ENCODE measurements around the gene NUDT13. TPM values are rescaled to one million over a fixed set of nuclear protein-coding genes. Genes with fewer than 3 reads are reported as not detected.

Gene NUDT13
- total RNA-seq: 1 to 10 TPM; 3.3 to 3.8 TPM
- long read RNA-seq, partial matches to known transcripts: 0 of 4 reads
- long read RNA-seq, other reads (novel, unspliced or antisense): 1 of 4 reads

- DNase-seq (peak; percentile 58 to 73), ATAC-seq (peak; percentile 98)
- intact Hi-C loops (cut with DNase I, micrococcal nuclease): no loop called here
Observed at GRCh38 chr10:73110345-73110849, at the start of gene NUDT13. NUDT13 (plus strand) TSS chr10:73110455; CDS start chr10:73114366, 3,911 bp downstream.

- peak; percentile 71 for ATAC-seq
- DNase-seq: no peak
- intact Hi-C loops (cut with DNase I, micrococcal nuclease): loop anchor here in 1 of 2 donors (10.0 kb wide), 1 partner anchor 696 kb away; no protein-coding TSS in a partner anchor
Observed at GRCh38 chr10:73060738-73061635, 49.3 kb upstream of the NUDT13 start.

GRCh38 chr10:73061743-73062142, 48.5 kb upstream of the NUDT13 start:
- ATAC-seq: no peak
- intact Hi-C loops (cut with DNase I, micrococcal nuclease): loop anchor here in 1 of 2 donors (10.0 kb wide), 1 partner anchor 697 kb away; no protein-coding TSS in a partner anchor
- no peak for DNase-seq

- DNase-seq (no peak), ATAC-seq (no peak)
- intact Hi-C loops (cut with DNase I, micrococcal nuclease): loop anchor here in 1 of 2 donors (10.0 kb wide), 1 partner anchor 701 kb away; no protein-coding TSS in a partner anchor
Observed at GRCh38 chr10:73065441-73065840, 44.8 kb upstream of the NUDT13 start.

GRCh38 chr10:73073627-73074026, 36.6 kb upstream of the NUDT13 start:
- ATAC-seq: no peak
- DNase-seq: no peak
- intact Hi-C loops (cut with DNase I, micrococcal nuclease): no loop called here

GRCh38 chr10:73075829-73076228, 34.4 kb upstream of the NUDT13 start:
- intact Hi-C loops (cut with DNase I, micrococcal nuclease): no loop called here
- ATAC-seq (no peak), DNase-seq (no peak)

GRCh38 chr10:73076360-73077183, 33.7 kb upstream of the NUDT13 start:
- peak; percentile 48 for ATAC-seq
- intact Hi-C loops (cut with DNase I, micrococcal nuclease): no loop called here
- peak; percentile 17 to 42 for DNase-seq

- intact Hi-C loops (cut with DNase I, micrococcal nuclease): no loop called here
- DNase-seq (no peak), ATAC-seq (peak; percentile 82)
Observed at GRCh38 chr10:73079779-73080541, 30.3 kb upstream of the NUDT13 start.

GRCh38 chr10:73083221-73083620, 27.0 kb upstream of the NUDT13 start:
- intact Hi-C loops (cut with DNase I, micrococcal nuclease): no loop called here
- ATAC-seq (no peak), DNase-seq (no peak)

- DNase-seq (no peak), ATAC-seq (no peak)
- intact Hi-C loops (cut with DNase I, micrococcal nuclease): no loop called here
Observed at GRCh38 chr10:73084209-73084608, 26.0 kb upstream of the NUDT13 start.

GRCh38 chr10:73086816-73087215, 23.4 kb upstream of the NUDT13 start:
- DNase-seq (no peak), ATAC-seq (peak; percentile 39)
- intact Hi-C loops (cut with DNase I, micrococcal nuclease): no loop called here

- intact Hi-C loops (cut with DNase I, micrococcal nuclease): no loop called here
- no peak for DNase-seq
- ATAC-seq: no peak
Observed at GRCh38 chr10:73088304-73088703, 22.0 kb upstream of the NUDT13 start.

GRCh38 chr10:73092830-73093229, 17.4 kb upstream of the NUDT13 start:
- DNase-seq: no peak
- intact Hi-C loops (cut with DNase I, micrococcal nuclease): no loop called here
- no peak for ATAC-seq

GRCh38 chr10:73093922-73094850, 16.1 kb upstream of the NUDT13 start:
- intact Hi-C loops (cut with DNase I, micrococcal nuclease): no loop called here
- ATAC-seq: no peak
- no peak for DNase-seq

GRCh38 chr10:73094986-73095480, 15.2 kb upstream of the NUDT13 start:
- DNase-seq: no peak

GRCh38 chr10:73095481-73096021, 14.7 kb upstream of the NUDT13 start:
- DNase-seq (peak; percentile 61 to 65), ATAC-seq (no peak)
- intact Hi-C loops (cut with DNase I, micrococcal nuclease): no loop called here

More at GRCh38 chr10:73094986-73095480, 15.2 kb upstream of the NUDT13 start:
- intact Hi-C loops (cut with DNase I, micrococcal nuclease): no loop called here
- ATAC-seq: no peak

- intact Hi-C loops (cut with DNase I, micrococcal nuclease): no loop called here
- ATAC-seq: peak; percentile 60
- peak; percentile 62 to 78 for DNase-seq
Observed at GRCh38 chr10:73096041-73096448, 14.2 kb upstream of the NUDT13 start.
